ENCODE measurements around the gene LPCAT2. TPM values are rescaled to one million over a fixed set of nuclear protein-coding genes. Genes with fewer than 3 reads are reported as not detected.

Gene LPCAT2
- total RNA-seq, 2 donors from 2014 or later, result 3.3 to 9.1 TPM

GRCh38 chr16:55466209-55466608, 42.7 kb upstream of the LPCAT2 start:
- DNase-seq (no peak), ATAC-seq (no peak)
- Histone ChIP-seq H3K27ac (no peak overlapping the region), H3K27me3 (no peaks in the 10 kb centered on the region), H3K4me3 (no peak overlapping the region), H3K36me3 (replicated peaks in 1 of 2; ENCODE audit: insufficient read depth in 1 of 2, low read depth in 2 of 2) (no peaks in the 10 kb centered on the region), H3K4me1 (peaks cover 10% of the 10 kb centered on the region), H3K9me3 (no peaks in the 10 kb centered on the region)
- TF ChIP-seq, protein P1, sequence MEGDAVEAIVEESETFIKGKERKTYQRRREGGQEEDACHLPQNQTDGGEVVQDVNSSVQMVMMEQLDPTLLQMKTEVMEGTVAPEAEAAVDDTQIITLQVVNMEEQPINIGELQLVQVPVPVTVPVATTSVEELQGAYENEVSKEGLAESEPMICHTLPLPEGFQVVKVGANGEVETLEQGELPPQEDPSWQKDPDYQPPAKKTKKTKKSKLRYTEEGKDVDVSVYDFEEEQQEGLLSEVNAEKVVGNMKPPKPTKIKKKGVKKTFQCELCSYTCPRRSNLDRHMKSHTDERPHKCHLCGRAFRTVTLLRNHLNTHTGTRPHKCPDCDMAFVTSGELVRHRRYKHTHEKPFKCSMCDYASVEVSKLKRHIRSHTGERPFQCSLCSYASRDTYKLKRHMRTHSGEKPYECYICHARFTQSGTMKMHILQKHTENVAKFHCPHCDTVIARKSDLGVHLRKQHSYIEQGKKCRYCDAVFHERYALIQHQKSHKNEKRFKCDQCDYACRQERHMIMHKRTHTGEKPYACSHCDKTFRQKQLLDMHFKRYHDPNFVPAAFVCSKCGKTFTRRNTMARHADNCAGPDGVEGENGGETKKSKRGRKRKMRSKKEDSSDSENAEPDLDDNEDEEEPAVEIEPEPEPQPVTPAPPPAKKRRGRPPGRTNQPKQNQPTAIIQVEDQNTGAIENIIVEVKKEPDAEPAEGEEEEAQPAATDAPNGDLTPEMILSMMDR (IDR thresholded peaks at IDR 0.05), result no peak
- TF ChIP-seq POLR2A (IDR thresholded peaks at IDR 0.05), result no peak
- whole genome bisulfite sequencing, 2 donors, result 72 to 79% methylated on average over 4 of the region's 4 CpGs
- intact Hi-C loops (cut with DNase I), result loop anchor here (10.0 kb wide), 1 partner anchor 379 kb away; no protein-coding TSS in a partner anchor

GRCh38 chr16:55467898-55468297, 41.0 kb upstream of the LPCAT2 start:
- H3K36me3 ChIP-seq (replicated peaks in 1 of 2; ENCODE audit: insufficient read depth in 1 of 2, low read depth in 2 of 2), result no peaks in the 10 kb centered on the region
- 60 to 74% methylated on average over 2 to 3 of the region's 3 CpGs for WGBS, 2 donors
- DNase-seq, result no peak
- TF ChIP-seq, protein P1 (IDR thresholded peaks at IDR 0.05), result no peak
- no peak for TF ChIP-seq POLR2A (IDR thresholded peaks at IDR 0.05)
- no peak for ATAC-seq
- intact Hi-C loops (cut with DNase I), result loop anchor here (10.0 kb wide), 1 partner anchor 377 kb away; no protein-coding TSS in a partner anchor
- peaks cover 10% of the 10 kb centered on the region for H3K4me1 ChIP-seq
- H3K4me3 ChIP-seq, result no peak overlapping the region
- H3K27ac ChIP-seq, result no peak overlapping the region
- H3K9me3 ChIP-seq, result no peaks in the 10 kb centered on the region
- H3K27me3 ChIP-seq, result no peaks in the 10 kb centered on the region

GRCh38 chr16:55468352-55468990, 40.4 kb upstream of the LPCAT2 start:
- no peaks in the 10 kb centered on the region for H3K27me3 ChIP-seq
- H3K36me3 ChIP-seq (replicated peaks in 1 of 2; ENCODE audit: insufficient read depth in 1 of 2, low read depth in 2 of 2), result no peaks in the 10 kb centered on the region
- H3K4me3 ChIP-seq, result no peak overlapping the region
- peaks cover 10% of the 10 kb centered on the region for H3K4me1 ChIP-seq
- WGBS, 2 donors, result 69 to 77% methylated on average over 5 to 7 of the region's 7 CpGs
- no peak for TF ChIP-seq POLR2A (IDR thresholded peaks at IDR 0.05)
- TF ChIP-seq, protein P1 (IDR thresholded peaks at IDR 0.05), result no peak
- no peaks in the 10 kb centered on the region for H3K9me3 ChIP-seq
- ATAC-seq (no peak), DNase-seq (no peak)
- intact Hi-C loops (cut with DNase I), result loop anchor here (10.0 kb wide), 1 partner anchor 376 kb away; no protein-coding TSS in a partner anchor
- no peak overlapping the region for H3K27ac ChIP-seq

DNA sequence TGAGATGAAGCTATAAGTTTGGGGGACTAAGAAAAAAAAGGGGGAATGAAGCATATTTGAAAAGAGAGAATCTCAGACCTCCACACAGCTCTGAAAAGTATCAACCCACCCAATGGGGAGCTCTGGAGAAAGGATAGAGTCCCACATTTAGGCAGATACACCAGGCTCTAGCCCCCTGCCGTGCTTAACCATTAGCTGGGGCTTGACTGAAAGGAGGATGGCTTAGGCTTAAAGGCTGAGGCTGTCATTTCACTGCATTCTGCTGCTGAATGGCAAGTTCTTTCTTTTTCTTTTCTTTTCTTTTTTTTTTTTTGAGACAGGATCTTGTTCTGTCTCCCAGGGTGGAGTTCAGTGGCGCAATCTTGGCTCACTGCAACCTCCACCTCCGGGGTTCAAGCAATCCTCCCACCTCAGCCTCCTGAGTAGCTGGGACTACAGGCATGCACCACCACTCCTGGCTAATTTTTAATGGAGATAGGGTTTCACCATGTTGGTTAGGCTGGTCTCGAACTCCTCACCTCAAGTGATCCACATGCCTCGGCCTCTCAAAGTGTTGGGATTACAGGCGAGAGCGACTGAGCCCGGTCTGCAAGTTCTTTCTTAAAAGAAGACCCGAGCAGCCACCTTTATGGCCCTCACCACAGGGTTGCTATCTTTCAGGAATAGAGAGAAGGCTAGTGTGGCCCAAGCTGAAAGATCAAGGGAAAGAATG, 38.9 kb upstream of the LPCAT2 start:
- Histone ChIP-seq H3K27ac (peak overlapping the region in 3 of 4 donors; percentile 32 to 59 (median 58)), H3K4me1 (peaks cover 10% of the 10 kb centered on the region), H3K36me3 (replicated peaks in 1 of 2; ENCODE audit: insufficient read depth in 1 of 2, low read depth in 2 of 2) (no peaks in the 10 kb centered on the region), H3K27me3 (no peaks in the 10 kb centered on the region), H3K4me3 (no peak overlapping the region), H3K9me3 (no peaks in the 10 kb centered on the region)
- DNase-seq (no peak), ATAC-seq (no peak)
- intact Hi-C loops (cut with DNase I), result loop anchor here (10.0 kb wide), 1 partner anchor 375 kb away; no protein-coding TSS in a partner anchor
- whole genome bisulfite sequencing, 2 donors, result 77 to 86% methylated on average over 9 of the region's 9 CpGs
- no peak for TF ChIP-seq POLR2A (IDR thresholded peaks at IDR 0.05)
- TF ChIP-seq, protein P1 (IDR thresholded peaks at IDR 0.05), result no peak
